GM23338 (cell line): ENCODE measurements around the gene KLF2. TPM values are rescaled to one million over a fixed set of nuclear protein-coding genes. Genes with fewer than 3 reads are reported as not detected.
"Not testable (repeated sequence)": the region's sequence is repeated elsewhere in the genome, so short reads cannot be mapped to it uniquely, and the experiment has no call there.

Experiments used
- ATAC-seq: fragments of 200-7000 bp; cut with Tn5 transposase; 3 replicates; pipeline ENCODE4 v1.9.1; 2020
- DNase-seq: peaks from one replicate; pipeline ENCODE4 v3.0.0-alpha.2; 2015; ENCODE audit warnings: low spot score
- H2AFZ ChIP-seq: fragments of 200-600 bp; sonication (generic); 2 replicates; pipeline ENCODE4 v1.8.0; 2016; ENCODE audit warnings: antibody characterized with exemption, mild to moderate bottlenecking, moderate library complexity
- H3F3A ChIP-seq: fragments of 200-600 bp; sonication (generic); replicated peaks from 2 replicates; pipeline ENCODE4 v1.8.0; 2017; ENCODE audit warnings: antibody characterized with exemption, mixed run types, low read depth
- H3K27ac ChIP-seq: fragments of 200-600 bp; sonication (generic); 2 replicates; pipeline ENCODE4 v1.6.1; 2016; ENCODE audit warnings: low read depth
- H3K27me3 ChIP-seq: fragments of 200-600 bp; sonication (generic); 2 replicates; pipeline ENCODE4 v1.8.0; 2016; ENCODE audit warnings: mild to moderate bottlenecking, mixed run types, moderate library complexity; ENCODE audit not compliant: insufficient read depth
- H3K36me3 ChIP-seq: fragments of 200-600 bp; sonication (generic); 2 replicates; pipeline ENCODE4 v1.8.0; 2016; ENCODE audit warnings: mild to moderate bottlenecking; ENCODE audit not compliant: insufficient read depth
- H3K4me1 ChIP-seq: fragments of 200-600 bp; sonication (generic); 2 replicates; pipeline ENCODE4 v1.8.0; 2016; ENCODE audit warnings: mild to moderate bottlenecking, moderate library complexity; ENCODE audit not compliant: insufficient read depth
- H3K4me2 ChIP-seq: fragments of 200-600 bp; sonication (generic); 2 replicates; pipeline ENCODE4 v1.7.1; 2017; ENCODE audit warnings: mixed run types
- H3K4me3 ChIP-seq: fragments of 200-600 bp; sonication (generic); 2 replicates; pipeline ENCODE4 v1.6.1; 2016; ENCODE audit warnings: mixed run types
- H3K79me2 ChIP-seq: fragments of 200-600 bp; sonication (generic); replicated peaks from 2 replicates; pipeline ENCODE4 v1.8.0; 2017; ENCODE audit warnings: mild to moderate bottlenecking; ENCODE audit not compliant: insufficient read depth
- H3K9me2 ChIP-seq: fragments of 200-600 bp; sonication (generic); 2 replicates; pipeline ENCODE4 v1.8.0; 2017; ENCODE audit not compliant: insufficient read depth
- H4K20me1 ChIP-seq: fragments of 200-600 bp; sonication (generic); replicated peaks from 2 replicates; pipeline ENCODE4 v1.8.0; 2017; ENCODE audit warnings: mild to moderate bottlenecking; ENCODE audit not compliant: insufficient read depth
- H3K27ac Mint-ChIP-seq: 2 replicates; pipeline ENCODE4 v1.8.0; 2020; ENCODE audit warnings: inconsistent platforms, mild to moderate bottlenecking, moderate library complexity, mixed read lengths
- H3K27me3 Mint-ChIP-seq: 3 replicates; pipeline ENCODE4 v1.8.0; 2022; ENCODE audit warnings: low read depth, mild to moderate bottlenecking, moderate library complexity, mixed read lengths, inconsistent platforms; ENCODE audit not compliant: insufficient read depth, poor library complexity
- H3K36me3 Mint-ChIP-seq: 3 replicates; pipeline ENCODE4 v1.8.0; 2021; ENCODE audit warnings: low read depth, mild to moderate bottlenecking, inconsistent platforms, moderate library complexity, mixed read lengths
- H3K4me1 Mint-ChIP-seq: 3 replicates; pipeline ENCODE4 v1.8.0; 2020; ENCODE audit warnings: mild to moderate bottlenecking, inconsistent platforms, mixed read lengths
- H3K4me3 Mint-ChIP-seq: 3 replicates; pipeline ENCODE4 v1.8.0; 2021; ENCODE audit warnings: moderate library complexity, mild to moderate bottlenecking, inconsistent platforms, mixed read lengths
- H3K9me3 Mint-ChIP-seq: 3 replicates; pipeline ENCODE4 v1.8.0; 2020; ENCODE audit warnings: moderate library complexity, mild to moderate bottlenecking, inconsistent platforms, mixed read lengths
- CREB1 ChIP-seq: fragments of 250-450 bp; sonication (Bioruptor Pico); IDR thresholded peaks from 2 replicates; pipeline ENCODE4 v1.5.0; 2020; ENCODE audit warnings: low read depth, mild to moderate bottlenecking, moderate library complexity
- CTCF ChIP-seq, 2 experiments: fragments of 200-600 bp in 1 of 2; sonication (generic) in 1 of 2; conservative IDR thresholded peaks; 2 replicates each; pipeline versions ENCODE4 v1.5.1 to v1.6.1; 2016 to 2017; ENCODE audit warnings: antibody characterized with exemption in 2 of 2, low read depth in 2 of 2, mild to moderate bottlenecking in 2 of 2, moderate library complexity in 1 of 2
- EZH2phosphoT487 ChIP-seq: fragments of 200-600 bp; sonication (generic); IDR thresholded peaks from one replicate; pipeline ENCODE4 v1.8.1; 2018; ENCODE audit warnings: antibody characterized with exemption; ENCODE audit not compliant: unreplicated experiment
- JUNB ChIP-seq: IDR thresholded peaks from one replicate; pipeline ENCODE4 v1.6.1; 2016; ENCODE audit warnings: antibody characterized with exemption; ENCODE audit not compliant: unreplicated experiment
- NANOG ChIP-seq: IDR thresholded peaks from 2 replicates; pipeline ENCODE4 v1.6.1; 2016; ENCODE audit warnings: antibody characterized with exemption, borderline replicate concordance
- POLR2AphosphoS5 ChIP-seq: IDR thresholded peaks from 2 replicates; pipeline ENCODE4 v1.6.1; 2016; ENCODE audit warnings: antibody characterized with exemption, low read depth
- REST ChIP-seq: IDR thresholded peaks from one replicate; pipeline ENCODE4 v1.6.1; 2018; ENCODE audit warnings: antibody characterized with exemption; ENCODE audit not compliant: unreplicated experiment
- STAT1 ChIP-seq: IDR thresholded peaks from one replicate; pipeline ENCODE4 v1.6.1; 2016; ENCODE audit warnings: antibody characterized with exemption; ENCODE audit not compliant: unreplicated experiment
- ZNF114 ChIP-seq: fragments of 250-450 bp; sonication (Bioruptor Pico); IDR thresholded peaks from 2 replicates; pipeline ENCODE4 v1.5.0; 2020; ENCODE audit warnings: mild to moderate bottlenecking, moderate library complexity
- ZNF331 ChIP-seq: fragments of 250-450 bp; sonication (Bioruptor Pico); IDR thresholded peaks from 2 replicates; pipeline ENCODE4 v1.5.0; 2020; ENCODE audit warnings: low read depth, mild to moderate bottlenecking, moderate library complexity
- polyA plus RNA-seq: library from polyadenylated mRNA; unstranded; fragments of >200 nt; fragmentation: Nextera tagmentation; extraction: Ambion mirVana; gene quantifications from 2 replicates; pipeline ENCODE4 v1.2.1, GENCODE V29; 2016
- total RNA-seq: library from RNA; depleted of rRNA; stranded (reverse); fragments of >200 nt; shearing (Covaris generic); gene quantifications from 2 replicates; pipeline ENCODE4 v1.2.3, GENCODE V29; 2014
- TF ChIP-seq, protein P1 (sequence below): IDR thresholded peaks from 2 replicates; pipeline ENCODE4 v1.6.1; 2016; ENCODE audit warnings: antibody characterized with exemption

The KLF2 gene
- total and polyA plus RNA-seq, 2 experiments from 2014 or later: 0.90 TPM; not detected in 1

- TF ChIP-seq REST: no peak
These were observed 20.8 kb downstream of the KLF2 start (continued) for GRCh38 chr19:16345457-16345856.

GRCh38 chr19:16347099-16347498 lies 22.5 kb downstream of the KLF2 start:
- DNase-seq, H3K36me3 ChIP-seq, H2AFZ ChIP-seq, H3K27ac ChIP-seq, ATAC-seq, H3K4me1 ChIP-seq, H3K79me2 ChIP-seq, H3K27me3 ChIP-seq, H3K4me3 Mint-ChIP-seq, H3K27me3 Mint-ChIP-seq, H3K36me3 Mint-ChIP-seq, H3K9me3 Mint-ChIP-seq, H3K9me2 ChIP-seq, H3K4me3 ChIP-seq, H3K27ac Mint-ChIP-seq, H3K4me2 ChIP-seq, H3K4me1 Mint-ChIP-seq, H4K20me1 ChIP-seq, H3F3A ChIP-seq: not testable (repeated sequence)

DNA sequence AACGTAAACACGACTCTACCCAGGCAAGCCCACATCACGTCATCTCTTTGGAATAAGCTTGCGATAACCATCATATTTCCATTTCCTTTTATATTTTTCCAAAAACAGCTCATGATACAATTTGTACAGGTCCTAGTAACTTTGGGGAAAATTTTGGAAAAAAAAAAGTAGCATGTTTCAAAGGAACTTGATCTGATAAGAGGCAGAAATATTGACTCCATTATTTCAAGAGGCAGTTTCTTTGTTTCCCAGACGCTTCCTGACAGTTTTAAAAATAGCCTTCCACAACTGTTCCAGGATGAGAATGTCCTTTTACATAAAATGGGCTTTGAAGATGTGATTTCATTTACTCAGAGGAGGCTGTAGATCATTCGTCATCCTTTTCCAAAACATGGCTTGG lies 23.1 kb downstream of the KLF2 start:
- Histone ChIP-seq H3K4me3 (no peak overlapping the region), H4K20me1 (no peaks in the 10 kb centered on the region), H3K4me2 (no peak overlapping the region), H3K27me3 (no peaks in the 10 kb centered on the region), H3K4me1 (peaks cover 6% of the 10 kb centered on the region; the same call in 1 of the 2 replicates), H3K79me2 (no peaks in the 10 kb centered on the region), H3K27ac (no peak overlapping the region), H3K36me3 (no peaks in the 10 kb centered on the region), H2AFZ (no peak overlapping the region), H3F3A (no peaks in the 10 kb centered on the region), H3K9me2 (no peaks in the 10 kb centered on the region)
- H3K4me1 Mint-ChIP-seq: peaks cover 5% of the 10 kb centered on the region; the same call in 1 of the 3 replicates
- DNase-seq: no peak
- H3K9me3 Mint-ChIP-seq: no peaks in the 10 kb centered on the region
- no peak overlapping the region for H3K27ac Mint-ChIP-seq
- H3K27me3 Mint-ChIP-seq: no peaks in the 10 kb centered on the region
- no peak overlapping the region for H3K4me3 Mint-ChIP-seq
- ATAC-seq: no peak
- H3K36me3 Mint-ChIP-seq: no peaks in the 10 kb centered on the region
- no peak for TF ChIP-seq REST
- no peak for TF ChIP-seq JUNB
- no peak for TF ChIP-seq CREB1 (CRISPR knock-in tag)
- no peak for TF ChIP-seq STAT1
- TF ChIP-seq POLR2AphosphoS5: no peak
- TF ChIP-seq ZNF331: no peak
- TF ChIP-seq CTCF (conservative IDR thresholded peaks at IDR 0.05; ENCODE audit: low read depth in 2 of 2): no peak
- TF ChIP-seq, protein P1, sequence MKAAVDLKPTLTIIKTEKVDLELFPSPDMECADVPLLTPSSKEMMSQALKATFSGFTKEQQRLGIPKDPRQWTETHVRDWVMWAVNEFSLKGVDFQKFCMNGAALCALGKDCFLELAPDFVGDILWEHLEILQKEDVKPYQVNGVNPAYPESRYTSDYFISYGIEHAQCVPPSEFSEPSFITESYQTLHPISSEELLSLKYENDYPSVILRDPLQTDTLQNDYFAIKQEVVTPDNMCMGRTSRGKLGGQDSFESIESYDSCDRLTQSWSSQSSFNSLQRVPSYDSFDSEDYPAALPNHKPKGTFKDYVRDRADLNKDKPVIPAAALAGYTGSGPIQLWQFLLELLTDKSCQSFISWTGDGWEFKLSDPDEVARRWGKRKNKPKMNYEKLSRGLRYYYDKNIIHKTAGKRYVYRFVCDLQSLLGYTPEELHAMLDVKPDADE: no peak
- TF ChIP-seq ZNF114: no peak
- no peak for TF ChIP-seq NANOG
- TF ChIP-seq EZH2phosphoT487: no peak
